SW480 (cell line): ENCODE data around the gene HOOK1.

Source experiments
- DNase-seq: peaks from one replicate; pipeline ENCODE4 v3.0.0-alpha.2; 2016; ENCODE audit warnings: low spot score

HOOK1 gene

GRCh38 chr1:59814901-59815825 lies at the start of gene HOOK1:
TSS of gene HOOK1 (plus strand) at chr1:59814949. CDS start at chr1:59815118, 169 bp downstream.
- peak; percentile 40 for DNase-seq

DNA sequence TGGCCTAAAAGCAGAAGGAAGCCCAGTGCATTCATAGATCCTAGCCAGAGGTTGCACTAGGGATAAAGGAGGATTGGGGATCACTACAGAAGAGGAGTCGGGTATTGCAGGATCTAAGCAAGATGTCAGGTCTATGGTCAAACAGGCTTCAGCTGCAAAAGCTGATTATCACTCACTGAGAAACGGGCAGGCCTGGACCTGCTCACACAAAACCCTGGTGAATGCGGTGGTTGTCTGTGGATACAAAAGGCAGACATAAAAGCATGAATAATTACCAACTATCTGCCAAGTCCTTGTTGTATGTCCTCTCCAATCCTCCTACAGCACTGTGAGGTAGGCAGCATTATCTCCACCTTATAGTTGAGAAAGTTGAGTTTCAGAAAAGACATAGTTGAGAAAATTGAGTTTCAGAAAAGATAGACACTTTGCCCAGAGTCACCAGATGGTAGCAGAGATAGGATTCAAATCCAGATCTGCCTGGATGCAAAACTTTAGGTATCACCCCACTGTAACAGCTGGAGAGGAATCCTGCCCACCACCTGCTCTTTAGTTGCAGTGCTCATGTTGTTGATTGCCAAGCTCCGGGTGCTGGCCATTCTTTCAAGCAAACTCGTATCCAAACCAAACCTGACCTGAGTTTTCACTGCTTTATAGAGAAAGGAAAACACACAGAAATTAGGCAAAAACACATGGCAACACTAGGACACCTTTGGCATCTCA lies 49.6 kb upstream of the HOOK1 start:
- DNase-seq, result no peak

- DNase-seq, result no peak
Observed at GRCh38 chr1:59766227-59766855, 48.4 kb upstream of the HOOK1 start.

DNA sequence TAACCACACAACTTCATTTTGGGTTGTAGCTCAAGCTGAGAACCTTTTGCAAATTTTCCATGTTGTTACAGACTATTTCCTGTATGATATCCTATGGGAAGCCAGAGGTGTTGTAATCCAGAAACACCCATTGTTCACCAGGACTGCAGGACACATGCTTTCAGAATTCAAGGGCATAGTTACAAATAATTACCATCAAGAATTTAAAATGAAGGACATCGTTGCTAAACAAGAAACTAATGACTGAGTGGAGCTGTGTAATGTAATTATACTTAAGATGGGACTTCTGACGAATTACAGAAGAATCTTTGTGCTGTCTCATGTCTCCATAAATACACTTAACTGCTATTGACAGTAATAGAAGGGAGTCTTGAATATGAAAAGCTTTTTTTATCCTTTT lies 47.6 kb upstream of the HOOK1 start:
- DNase-seq, result no peak

- DNase-seq, result no peak
Observed at GRCh38 chr1:59768792-59769735, 45.7 kb upstream of the HOOK1 start.

GRCh38 chr1:59769736-59770095 lies 45.0 kb upstream of the HOOK1 start:
- DNase-seq, result peak; percentile 1

DNA sequence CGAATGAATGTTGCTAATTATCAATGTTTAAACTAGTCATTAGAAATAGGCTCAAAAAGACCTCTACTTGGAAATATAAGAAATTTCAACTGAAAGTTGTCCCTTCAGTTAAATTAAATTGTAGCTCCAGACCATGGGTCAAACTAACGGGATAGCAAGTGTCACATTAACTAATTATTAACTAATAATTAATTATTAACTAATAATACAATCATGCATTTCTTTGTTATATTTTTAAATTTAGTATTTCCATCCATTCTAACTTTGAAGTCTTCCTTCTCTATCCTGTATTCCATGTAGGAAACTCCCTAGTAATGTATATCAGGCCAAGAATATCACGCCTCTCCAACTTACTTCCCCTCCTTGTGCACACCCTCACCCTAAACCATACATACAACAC lies 43.4 kb upstream of the HOOK1 start:
- DNase-seq, result no peak

GRCh38 chr1:59775480-59775879 lies 39.3 kb upstream of the HOOK1 start:
- no peak for DNase-seq

GRCh38 chr1:59776960-59777852 lies 37.5 kb upstream of the HOOK1 start:
- DNase-seq, result no peak

DNA sequence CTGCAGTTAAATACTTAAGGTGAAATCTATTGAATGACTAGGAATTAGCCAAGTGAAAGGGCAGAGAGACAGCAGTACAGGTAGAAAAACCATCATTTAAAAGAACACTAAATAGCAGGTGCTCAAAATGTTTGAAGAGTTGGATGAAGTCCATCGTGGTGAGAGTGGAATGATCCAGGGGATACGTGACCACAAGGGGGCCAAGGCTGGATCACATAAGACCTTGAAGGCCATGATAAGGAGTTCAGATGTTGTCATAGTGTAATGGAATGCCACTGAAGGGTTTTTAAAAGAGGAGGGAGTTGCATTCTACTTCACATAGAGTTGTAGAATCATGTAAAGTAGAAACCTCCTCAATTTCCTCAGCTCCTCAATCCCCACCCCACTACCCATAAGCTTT lies 34.8 kb upstream of the HOOK1 start:
- DNase-seq, result no peak

DNA sequence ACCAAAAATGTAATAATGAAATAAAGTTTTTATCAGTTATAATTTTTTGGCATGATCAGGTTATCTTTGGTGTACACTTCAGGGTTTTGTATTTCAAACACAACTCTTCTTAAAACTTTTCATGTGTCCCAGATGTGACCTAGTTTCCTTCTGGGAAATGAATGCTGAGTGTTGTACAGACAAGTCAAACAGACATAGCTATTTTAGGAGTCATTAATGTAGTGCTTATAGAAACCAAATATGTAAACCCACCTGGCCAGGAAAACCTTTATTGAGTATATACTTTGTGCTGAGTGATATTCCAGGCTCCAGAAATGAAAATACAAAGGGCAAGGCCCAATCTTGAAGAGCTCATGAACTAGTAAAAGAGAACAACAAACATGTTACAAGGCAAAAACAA lies 25.9 kb upstream of the HOOK1 start:
- no peak for DNase-seq

- DNase-seq, result no peak
Observed at GRCh38 chr1:59798600-59798999, 16.1 kb upstream of the HOOK1 start.

GRCh38 chr1:59803458-59804038 lies 11.2 kb upstream of the HOOK1 start:
- no peak for DNase-seq

DNA sequence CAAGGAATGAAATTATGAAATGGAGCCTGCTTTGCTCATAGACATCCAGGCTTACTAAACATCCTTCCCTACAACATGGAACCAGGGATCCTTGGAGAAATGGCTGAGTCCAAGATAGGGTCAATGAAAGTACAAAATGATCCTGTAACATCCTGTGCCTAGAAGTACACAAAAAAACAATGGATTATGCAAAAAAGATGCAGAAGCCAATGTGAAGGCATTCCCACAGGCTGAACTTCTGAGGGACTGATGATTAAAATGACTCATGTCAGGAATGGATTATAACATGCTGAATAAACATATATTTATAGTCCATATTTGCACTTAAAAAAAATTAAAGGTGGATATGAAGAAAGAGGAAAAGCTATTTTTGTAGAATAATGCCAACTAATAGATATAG lies 10.4 kb upstream of the HOOK1 start:
- no peak for DNase-seq

DNA sequence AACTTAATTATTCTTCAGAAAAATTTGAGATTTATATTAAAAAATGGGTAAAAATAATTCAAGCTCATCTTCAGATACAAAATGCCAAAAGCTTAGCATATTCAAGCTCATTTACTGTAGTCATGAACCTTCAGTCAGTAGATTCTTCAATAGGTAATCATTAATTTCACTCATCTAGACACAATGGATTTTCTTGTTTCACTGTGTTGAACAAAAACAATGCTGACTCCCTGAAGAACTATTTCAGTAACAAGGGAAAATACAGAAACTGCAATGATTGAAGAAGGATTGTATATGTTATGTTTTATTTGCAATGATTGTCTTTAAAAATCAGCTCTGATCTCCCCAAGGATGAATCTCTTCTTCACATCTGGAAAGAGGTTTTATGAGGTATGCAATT lies 9.2 kb upstream of the HOOK1 start:
- DNase-seq, result no peak

- peak; percentile 98 for DNase-seq
Observed at GRCh38 chr1:59814180-59814900, 409 bp upstream of the HOOK1 start.

- peak; percentile 25 for DNase-seq
Observed at GRCh38 chr1:59815892-59816291, 1.1 kb downstream of the HOOK1 start.

DNA sequence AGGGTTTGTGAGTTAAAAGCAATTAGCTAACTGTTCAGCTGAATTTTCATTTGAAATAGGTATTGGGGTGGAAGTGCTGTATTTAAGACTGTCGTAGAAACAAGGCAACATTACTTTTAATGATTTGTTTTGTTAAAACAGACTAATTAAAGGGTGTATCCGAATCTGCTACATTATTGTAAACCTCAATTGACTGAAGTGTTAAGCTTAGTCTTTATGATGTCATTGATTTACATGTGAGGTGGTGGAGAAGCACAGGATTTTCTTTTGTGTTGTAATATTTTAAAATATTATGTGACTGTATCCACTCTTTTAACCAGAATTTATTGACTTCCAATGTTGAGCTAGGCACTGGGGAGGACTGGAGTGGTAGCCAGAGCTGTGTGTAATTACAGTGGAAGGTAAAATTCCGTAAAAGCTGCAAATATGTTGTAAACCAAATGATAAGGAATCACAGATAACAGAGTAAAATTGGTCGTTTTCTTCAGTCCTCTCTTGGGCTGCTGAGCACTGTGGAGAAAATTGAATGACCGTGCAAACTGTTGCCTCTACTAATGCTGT lies 1.6 kb downstream of the HOOK1 start:
- no peak for DNase-seq
